ENCODE results near the gene TRIM27. TPM values are rescaled to one million over a fixed set of nuclear protein-coding genes. Genes with fewer than 3 reads are reported as not detected.
"Not testable (repeated sequence)": the region's sequence is repeated elsewhere in the genome, so short reads cannot be mapped to it uniquely, and the experiment has no call there.

The TRIM27 gene
- total RNA-seq, 4 donors from 2014 or later, result 36.0 to 55.1 (median 37.4) TPM

GRCh38 chr6:28880894-28881780, 42.6 kb downstream of the TRIM27 start:
- peaks cover 0 to 6% (median 0%) of the 10 kb centered on the region in 3 donors for H3K4me1 ChIP-seq
- WGBS, 2 donors (ENCODE audit: low coverage in 1 of 2), result 2 to 3% methylated on average over 12 to 28 of the region's 28 CpGs
- H3K4me3 ChIP-seq, result peak overlapping the region; percentile 57 to 59
- peak overlapping the region in 2 of 4 donors; percentile 19 to 43 for H3K27ac ChIP-seq
- TF ChIP-seq POLR2AphosphoS5 (IDR thresholded peaks at IDR 0.05) (no peak), POLR2A (IDR thresholded peaks at IDR 0.05) (no peak), CTCF (IDR thresholded peaks at IDR 0.05) (no peak), EP300 (IDR thresholded peaks at IDR 0.05) (no peak)
- H3K36me3 ChIP-seq, result no peaks in the 10 kb centered on the region
- peaks cover 25% of the 10 kb centered on the region for H3K27me3 ChIP-seq
- peaks cover 0 to 8% (median 0%) of the 10 kb centered on the region in 3 donors for H3K9me3 ChIP-seq
- ATAC-seq, result peak; percentile 71

DNA sequence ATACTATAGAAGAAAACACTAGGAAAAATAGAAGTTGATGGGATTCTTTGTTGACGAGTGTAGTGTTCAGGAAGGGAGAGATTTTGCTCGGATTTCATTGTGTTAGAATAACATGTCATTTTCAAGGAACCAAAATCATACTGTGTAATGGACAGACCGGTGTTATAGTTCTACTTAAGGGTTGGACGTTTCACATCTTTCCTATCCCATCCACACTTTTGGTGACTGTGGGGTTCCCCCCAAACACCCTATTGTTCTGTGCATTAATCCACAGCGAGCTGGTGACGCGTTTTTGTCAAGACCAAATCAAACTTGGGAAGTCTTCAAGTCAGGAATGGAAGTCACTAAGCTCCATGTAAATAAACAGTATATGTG, 43.3 kb downstream of the TRIM27 start:
- WGBS, 2 donors (ENCODE audit: low coverage in 1 of 2), result 33 to 48% methylated on average over 5 to 6 of the region's 7 CpGs
- no peak for ATAC-seq
- Histone ChIP-seq H3K27me3 (peaks cover 27% of the 10 kb centered on the region), H3K27ac (peak overlapping the region in 1 of 4 donors; percentile 43), H3K9me3 (peaks cover 0 to 8% (median 0%) of the 10 kb centered on the region in 3 donors), H3K4me3 (peak overlapping the region; percentile 57 to 59), H3K4me1 (peaks cover 0 to 6% (median 0%) of the 10 kb centered on the region in 3 donors), H3K36me3 (no peaks in the 10 kb centered on the region)
- no peak for TF ChIP-seq EP300 (IDR thresholded peaks at IDR 0.05)
- no peak for TF ChIP-seq POLR2AphosphoS5 (IDR thresholded peaks at IDR 0.05)
- TF ChIP-seq CTCF (IDR thresholded peaks at IDR 0.05), result no peak
- no peak for TF ChIP-seq POLR2A (IDR thresholded peaks at IDR 0.05)

GRCh38 chr6:28876710-28877109, 47.1 kb downstream of the TRIM27 start:
- ATAC-seq, result no peak
- Histone ChIP-seq H3K27ac (no peak overlapping the region), H3K4me1 (peaks cover 0 to 6% (median 0%) of the 10 kb centered on the region in 3 donors), H3K27me3 (peaks cover 28% of the 10 kb centered on the region), H3K36me3 (no peaks in the 10 kb centered on the region), H3K4me3 (no peak overlapping the region), H3K9me3 (no peaks in the 10 kb centered on the region)
- 33% methylated on average over 1 of the region's 1 CpG; no CpG with 5 or more reads in 1 of the 2 donors for WGBS, 2 donors (ENCODE audit: low coverage in 1 of 2)
- no peak for TF ChIP-seq POLR2A (IDR thresholded peaks at IDR 0.05)
- TF ChIP-seq EP300 (IDR thresholded peaks at IDR 0.05), result no peak

DNA sequence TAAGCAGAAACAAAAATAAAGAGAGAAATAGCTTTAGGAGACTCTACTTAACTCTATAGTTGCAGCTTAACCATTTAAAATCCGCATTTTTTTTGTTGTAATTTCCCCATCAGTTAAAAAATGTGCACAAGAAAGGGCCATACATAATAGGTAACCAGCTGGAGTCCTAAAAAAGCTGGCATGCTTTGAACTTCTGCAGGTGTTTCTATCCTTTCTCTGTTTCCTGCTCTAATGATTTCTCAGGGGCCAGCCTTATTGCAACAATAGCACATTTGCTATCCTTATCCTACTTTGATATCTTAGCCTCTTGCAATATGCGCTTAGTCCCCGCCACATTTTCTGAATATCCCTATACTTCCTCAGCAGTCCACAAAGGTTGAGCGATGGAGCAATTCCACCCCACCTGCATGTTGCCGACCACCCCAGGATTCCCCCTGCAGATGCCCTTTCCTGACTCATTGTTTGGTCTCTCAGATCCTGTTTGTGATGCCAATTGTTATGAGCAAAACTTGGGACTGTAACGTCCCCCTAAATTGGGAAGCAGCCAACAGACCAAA, 48.5 kb downstream of the TRIM27 start:
- H3K4me3 ChIP-seq, result no peak overlapping the region
- no peak for TF ChIP-seq POLR2A (IDR thresholded peaks at IDR 0.05)
- no peak for TF ChIP-seq POLR2AphosphoS5 (IDR thresholded peaks at IDR 0.05)
- TF ChIP-seq EP300 (IDR thresholded peaks at IDR 0.05), result no peak
- no peak for TF ChIP-seq CTCF (IDR thresholded peaks at IDR 0.05)
- no peak overlapping the region for H3K27ac ChIP-seq
- H3K9me3 ChIP-seq, result no peaks in the 10 kb centered on the region
- no peaks in the 10 kb centered on the region for H3K36me3 ChIP-seq
- WGBS, 2 donors (ENCODE audit: low coverage in 1 of 2), result 58 to 65% methylated on average over 6 of the region's 6 CpGs
- H3K27me3 ChIP-seq, result peaks cover 28% of the 10 kb centered on the region
- no peaks in the 10 kb centered on the region for H3K4me1 ChIP-seq
- ATAC-seq, result no peak

DNA sequence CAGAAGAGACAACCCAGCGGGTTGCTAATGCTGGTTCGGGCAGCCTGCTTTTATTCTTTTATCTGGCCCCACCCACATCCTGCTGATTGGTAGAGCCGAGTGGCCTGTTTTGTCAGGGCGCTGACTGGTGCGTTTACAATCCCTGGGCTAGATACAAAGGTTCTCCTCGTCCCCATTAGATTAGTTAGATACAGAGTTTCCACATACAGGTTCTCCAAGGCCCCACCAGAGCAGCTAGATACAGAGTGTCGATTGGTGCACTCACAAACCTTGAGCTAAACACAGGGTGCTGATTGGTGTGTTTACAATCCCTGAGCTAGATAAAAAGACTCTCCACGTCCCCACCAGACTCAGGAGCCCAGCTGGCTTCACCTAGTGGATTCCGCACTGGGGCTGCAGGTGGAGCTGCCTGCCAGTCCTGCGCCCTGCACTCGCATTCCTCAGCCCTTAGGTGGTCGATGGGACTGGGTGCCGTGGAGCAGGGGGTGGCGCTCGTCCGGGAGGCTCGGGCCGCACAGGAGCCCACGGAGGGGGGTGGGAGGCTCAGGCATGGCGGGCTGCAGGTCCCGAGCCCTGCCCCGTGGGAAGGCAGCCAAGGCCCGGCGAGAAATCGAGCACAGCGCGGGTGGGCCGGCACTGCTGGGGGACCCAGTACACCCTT, 51.5 kb downstream of the TRIM27 start:
- H3K27me3 ChIP-seq, result peaks cover 27% of the 10 kb centered on the region
- H3K4me3 ChIP-seq, H3K4me1 ChIP-seq, H3K36me3 ChIP-seq, H3K9me3 ChIP-seq, H3K27ac ChIP-seq, ATAC-seq: not testable (repeated sequence)
- WGBS, 2 donors (ENCODE audit: low coverage in 1 of 2), result 70 to 74% methylated on average over 2 to 6 of the region's 28 CpGs
